ENCODE results near the gene MRPL43.

MRPL43 gene

DNA sequence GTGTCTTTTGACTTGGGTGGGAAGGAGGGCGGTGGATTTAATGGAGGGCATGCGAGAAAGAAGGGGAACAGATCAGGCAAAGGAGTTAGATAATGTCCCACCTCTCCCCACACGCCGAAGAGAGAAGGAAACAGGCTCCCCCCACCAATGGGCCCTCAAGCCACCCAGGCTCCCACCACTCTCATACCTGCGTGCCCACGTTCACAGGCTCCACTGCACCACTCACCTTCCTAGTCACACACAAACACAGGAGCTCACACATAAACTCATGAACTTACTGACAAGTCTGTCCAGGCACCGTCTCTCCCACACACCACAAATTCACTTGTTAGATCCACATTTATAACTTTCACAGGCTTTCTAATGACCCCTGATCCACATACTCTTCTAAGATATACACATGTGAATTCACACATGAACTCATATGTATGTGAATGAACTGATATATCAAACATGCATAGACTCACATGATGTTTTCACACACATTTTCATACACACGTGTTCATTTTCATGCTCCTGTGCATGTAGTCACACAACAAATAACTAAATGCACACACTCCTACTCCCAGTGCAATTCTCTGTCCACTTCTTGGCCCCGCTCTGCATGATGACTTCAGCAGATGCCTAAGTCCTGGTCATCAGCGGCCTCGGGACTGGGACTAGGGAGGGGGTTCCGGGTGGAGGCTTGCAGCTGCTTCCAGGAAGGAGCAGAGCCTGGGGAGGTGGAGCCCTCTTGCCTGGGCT lies 13.8 kb upstream of the MRPL43 start:
- DNase-seq: no peak

DNA sequence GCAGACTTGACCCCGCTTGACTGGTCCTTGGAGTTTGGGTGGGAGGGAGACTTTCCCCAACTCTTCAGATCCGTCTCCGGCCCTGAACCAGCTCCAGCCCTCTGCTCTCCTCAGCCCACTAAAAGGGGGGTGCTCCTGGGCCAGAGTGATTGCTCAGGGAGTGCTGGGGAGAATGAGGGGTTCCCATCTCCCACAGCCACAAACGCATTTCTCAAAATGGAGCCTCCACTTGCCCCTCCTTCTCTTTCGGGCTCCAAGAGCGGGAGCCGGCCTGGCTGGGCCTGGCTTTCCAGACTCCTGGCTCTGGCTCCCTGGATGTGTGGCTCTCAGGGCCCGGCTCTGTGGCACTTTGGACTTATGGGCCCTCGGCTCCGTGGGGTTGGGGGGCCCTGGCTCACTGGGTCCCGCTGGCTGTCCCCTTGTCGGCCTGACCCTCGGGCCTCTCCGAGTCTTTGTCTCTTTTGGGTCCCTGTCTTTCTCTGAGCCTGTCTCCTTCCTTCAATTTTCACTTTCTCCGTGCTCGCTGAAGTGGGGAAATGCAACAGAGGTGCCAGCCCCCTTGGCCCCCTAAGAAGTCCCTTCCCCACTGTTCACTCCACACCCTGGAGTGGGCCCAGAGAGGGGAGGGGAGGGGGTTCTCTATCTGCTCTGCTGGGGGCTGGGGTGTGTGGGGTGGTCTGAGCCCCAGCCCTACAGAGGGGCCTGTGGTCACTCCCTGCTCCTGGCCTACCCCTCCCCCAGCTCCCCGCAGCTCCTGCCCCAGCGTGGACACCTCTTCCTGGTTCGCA lies 13.0 kb upstream of the MRPL43 start:
- DNase-seq: peak in 1 of 2 experiments; percentile 41

DNA sequence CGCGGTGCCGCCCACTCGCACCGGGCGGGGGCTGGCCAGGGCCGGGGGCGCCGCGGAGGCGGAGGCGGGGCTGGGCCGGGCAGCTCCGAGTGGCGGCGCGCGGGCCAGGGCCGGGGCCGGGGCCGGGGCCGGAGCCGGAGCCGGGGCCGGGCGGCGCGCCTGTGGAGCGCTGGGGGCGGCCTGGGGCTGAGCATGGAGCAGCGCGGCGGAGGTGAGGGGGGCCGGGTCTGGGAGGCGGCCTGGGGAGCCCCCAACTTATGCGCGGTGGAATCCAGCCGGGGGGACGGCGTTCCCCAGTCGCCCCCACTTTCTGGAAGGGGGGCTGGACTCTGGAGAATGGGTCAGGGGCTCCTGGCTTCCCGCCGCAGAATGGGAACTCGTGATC lies 12.4 kb upstream of the MRPL43 start, which contains the start of gene LZTS2:
TSS of gene LZTS2 (plus strand) at position 67 of the 385 bp plus-strand sequence. CDS start 2,731 bp downstream, outside the sequence.
- no peak for DNase-seq

DNA sequence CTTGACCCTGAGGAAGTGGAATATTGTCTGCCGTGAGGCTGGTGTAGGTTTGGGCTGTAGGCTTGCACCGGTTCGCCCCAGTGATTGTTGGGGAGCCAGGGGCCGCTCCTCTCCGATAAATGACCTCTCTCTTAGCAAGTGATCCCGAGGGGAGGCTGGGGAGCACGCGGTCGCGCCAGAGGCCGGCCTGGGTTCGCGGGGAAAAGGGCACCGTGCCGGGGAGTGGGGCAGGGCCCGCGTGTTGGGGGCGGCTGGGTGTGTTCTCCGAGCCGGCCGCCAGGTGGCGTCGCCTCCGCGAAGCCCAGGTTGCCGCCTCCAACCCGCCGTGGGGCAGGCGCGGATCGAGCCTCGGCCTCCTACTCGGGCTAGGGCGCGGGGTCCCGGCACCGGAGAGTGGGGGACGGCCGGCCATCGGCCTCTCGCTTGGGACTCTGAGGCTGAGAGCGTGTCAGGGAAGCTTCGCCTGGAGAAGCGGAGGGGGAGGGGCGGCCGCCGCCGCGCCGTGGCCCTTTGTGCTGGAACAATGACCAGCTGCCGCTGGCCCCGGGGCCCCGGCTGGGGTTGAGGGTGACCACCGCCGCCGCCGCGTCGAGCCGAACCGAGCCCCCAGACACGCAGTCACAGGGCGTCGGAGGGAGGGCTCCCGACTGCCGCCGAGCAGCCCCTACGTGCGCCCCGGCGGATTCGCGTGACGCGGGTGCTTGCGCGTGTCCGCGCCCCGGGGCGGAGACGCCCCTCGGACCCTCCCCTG lies 11.9 kb upstream of the MRPL43 start:
- DNase-seq: peak in 1 of 2 experiments; percentile 73

DNA sequence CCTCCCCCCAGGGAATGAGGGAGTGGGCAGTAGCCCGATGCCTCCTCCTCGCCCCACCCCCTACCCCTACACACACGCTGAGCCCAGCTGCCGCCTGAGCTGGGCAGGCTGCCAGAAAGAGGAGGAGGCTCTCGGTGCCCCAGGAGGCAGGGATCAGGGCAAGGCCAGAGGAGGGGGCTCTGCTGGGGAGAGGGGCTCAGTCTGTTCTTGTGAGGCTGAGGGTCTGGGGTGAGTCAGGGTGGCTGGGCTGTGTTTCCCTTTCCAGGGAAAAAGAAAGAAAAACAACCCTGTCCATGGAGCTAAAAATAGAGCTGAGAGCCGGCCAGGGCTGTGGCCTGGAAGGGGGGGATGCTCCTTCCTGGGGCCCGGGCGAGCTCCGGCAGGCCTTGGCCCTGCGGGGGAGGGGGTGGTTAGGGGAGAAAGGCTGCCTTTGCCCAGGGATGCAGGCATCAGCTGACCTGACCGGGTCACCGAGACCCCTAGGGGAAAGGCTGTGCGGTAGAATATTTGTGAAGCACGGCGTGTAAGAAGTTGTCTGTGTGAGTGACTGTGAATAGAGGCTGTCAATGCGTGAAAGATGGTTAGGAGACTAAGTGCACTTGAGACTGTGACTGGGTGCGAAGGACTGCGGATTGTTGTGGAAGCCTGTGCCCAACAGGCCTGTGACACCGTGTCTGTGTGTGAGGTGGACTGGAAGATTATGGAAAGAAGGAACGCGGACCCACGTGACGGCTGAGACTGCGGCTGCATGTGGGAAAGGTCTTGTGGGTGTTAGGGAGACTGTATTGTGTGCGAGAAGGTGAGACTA lies 11.1 kb upstream of the MRPL43 start:
- peak; percentile 69 to 87 for DNase-seq

DNA sequence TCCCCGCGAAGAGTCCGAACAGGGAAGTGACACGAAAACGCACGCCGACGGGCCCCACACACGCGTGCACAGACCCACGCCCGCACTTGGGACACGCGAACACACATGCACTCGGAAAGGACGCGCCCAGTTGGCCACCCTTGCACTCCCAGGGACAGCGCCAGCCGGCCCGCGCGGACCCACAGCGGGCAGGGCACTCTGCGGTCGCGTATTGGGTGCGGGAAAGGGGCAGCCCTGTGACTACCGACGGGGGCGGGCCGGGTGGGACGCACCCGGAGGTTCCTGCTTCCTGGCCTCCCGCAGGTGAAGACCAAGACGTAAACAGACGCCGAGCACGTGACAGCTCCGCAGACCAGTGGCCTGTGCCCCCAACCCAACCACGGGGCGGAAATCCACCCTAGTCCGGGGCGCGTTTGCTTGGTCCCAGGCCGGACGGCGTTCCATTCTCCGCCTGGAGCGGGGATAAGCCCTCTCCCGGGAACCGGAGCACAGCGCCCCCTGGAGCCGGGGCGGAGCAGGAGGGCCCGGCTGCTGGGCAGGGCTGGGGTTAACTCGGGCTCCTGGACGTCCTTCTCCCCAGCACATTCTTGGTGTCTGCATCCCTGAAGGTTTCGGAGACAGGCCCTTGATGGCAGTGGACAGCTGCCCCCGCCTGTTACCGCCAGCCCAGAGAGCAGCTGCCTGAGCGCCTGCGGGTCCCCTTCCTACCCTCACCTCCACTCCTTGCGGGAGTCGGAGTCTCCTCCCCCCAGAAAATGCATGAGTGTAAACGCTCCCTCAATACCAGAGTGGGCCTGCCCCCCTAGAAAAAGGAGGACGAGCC lies 10.3 kb upstream of the MRPL43 start:
- DNase-seq: peak in 1 of 2 experiments; percentile 79

DNA sequence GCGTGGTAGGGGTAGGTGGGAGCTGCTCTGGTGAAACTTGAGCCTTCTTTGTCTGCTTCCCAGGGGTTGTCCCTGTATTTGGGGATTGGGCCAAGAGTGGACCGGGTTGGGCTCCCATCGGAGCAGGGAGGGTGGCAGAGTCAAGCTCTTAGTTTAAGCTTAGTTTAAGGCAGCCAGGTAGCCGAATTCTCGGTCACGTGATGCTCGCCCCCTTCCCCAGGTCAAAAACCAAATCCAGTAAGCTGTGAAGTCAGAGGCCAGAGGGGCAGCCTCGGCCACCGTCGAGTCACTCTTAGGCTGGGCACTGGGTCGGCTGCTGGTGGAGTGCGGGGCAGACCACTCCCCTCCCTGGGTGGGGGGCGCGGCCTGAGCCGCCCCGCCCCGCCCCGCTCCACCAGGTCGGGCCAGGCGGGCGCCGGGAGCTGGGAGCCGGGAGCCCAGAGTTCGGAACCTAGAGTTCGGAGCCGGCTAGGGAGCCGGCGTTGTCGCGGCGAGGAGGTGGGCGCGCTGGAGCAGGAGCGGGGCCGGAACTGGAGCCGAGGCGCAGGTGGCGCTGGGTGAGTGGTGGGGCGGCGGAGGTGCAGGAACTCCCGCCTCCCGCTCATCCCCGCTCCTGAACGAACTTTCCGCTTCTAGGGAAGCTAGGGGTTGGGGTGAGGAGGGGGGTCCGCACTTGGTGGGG lies 9.5 kb upstream of the MRPL43 start:
- peak in 1 of 2 experiments; percentile 68 for DNase-seq

DNA sequence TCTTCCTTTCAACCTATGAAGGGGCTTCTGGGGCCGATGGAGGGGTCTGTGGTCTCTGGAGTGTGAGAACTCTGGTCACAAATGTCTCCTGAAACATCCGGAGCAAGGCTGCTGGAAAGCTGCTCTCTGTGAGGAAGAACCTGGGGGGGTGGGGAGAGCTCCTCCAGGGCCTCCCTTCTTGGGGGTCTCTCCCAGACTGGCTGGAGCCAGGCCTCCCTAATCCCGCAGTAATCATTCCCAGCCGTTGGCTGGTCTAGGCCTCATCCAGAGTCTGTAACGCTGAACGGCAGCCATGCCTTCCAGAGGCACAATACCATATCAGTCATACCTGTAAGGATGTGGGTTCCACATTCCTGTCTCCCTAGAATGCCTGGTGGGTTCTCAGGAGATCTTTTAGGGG lies 7.9 kb upstream of the MRPL43 start:
- no peak for DNase-seq

DNA sequence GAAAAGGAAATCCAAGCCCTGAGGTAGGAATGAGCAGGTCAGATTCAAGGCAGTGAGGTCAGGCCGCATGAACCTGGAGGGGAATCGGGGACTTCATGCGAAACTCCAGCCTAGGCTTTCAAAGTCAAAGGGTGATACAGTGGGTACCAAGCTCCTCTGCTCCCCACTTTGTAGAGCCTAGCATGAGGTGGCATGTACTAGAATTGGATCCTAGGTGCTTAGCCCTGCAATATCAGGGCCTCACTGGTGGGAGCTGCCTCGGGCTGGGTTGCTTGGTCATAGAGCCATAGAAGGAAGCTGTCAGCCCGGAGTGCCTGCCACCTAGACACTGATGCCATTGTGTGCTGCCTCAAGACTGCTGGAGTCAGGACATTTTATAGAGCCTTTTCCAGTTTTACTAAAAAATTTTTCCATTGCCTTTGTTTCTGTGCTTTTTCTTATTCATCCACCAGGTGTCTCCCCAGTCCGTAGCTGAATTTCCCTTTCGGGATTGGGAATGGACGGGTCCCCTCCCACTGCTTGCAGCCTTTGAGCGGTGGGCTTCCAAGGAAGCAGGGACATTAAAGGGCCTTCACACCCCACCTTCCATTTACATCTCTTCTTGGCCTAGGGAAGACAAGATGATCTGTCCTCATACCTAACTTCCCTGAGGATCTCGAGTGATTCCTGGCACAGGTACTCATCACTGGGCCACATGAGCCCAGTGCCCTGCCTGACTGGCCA lies 6.8 kb upstream of the MRPL43 start:
- DNase-seq: peak in 1 of 2 experiments; percentile 7

DNA sequence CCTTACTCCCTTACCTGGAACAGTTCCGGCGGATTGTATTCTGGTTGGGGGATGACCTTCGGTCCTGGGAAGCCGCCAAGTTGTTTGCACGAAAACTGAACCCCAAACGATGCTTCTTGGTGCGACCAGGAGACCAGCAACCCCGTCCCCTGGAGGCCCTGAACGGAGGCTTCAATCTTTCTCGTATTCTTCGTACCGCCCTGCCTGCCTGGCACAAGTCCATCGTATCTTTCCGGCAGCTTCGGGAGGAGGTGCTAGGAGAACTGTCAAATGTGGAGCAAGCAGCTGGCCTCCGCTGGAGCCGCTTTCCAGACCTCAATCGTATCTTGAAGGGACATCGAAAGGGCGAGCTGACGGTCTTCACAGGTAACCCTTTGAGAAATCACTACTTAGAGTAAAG lies 1.8 kb upstream of the MRPL43 start:
- DNase-seq: no peak

DNA sequence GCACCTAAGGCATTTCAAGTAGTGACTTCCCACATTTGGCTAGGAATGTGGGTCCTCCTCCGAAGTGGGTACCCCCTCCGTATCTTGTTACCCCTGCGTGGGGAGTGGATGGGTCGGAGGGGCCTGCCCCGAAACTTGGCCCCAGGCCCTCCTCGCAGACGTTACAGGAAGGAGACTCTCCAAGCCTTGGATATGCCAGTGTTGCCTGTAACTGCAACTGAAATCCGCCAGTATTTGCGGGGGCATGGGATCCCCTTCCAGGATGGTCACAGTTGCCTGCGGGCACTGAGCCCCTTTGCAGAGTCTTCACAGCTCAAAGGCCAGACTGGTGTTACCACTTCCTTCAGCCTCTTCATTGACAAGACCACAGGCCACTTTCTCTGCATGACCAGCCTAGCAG lies 869 bp upstream of the MRPL43 start:
- no peak for DNase-seq

DNA sequence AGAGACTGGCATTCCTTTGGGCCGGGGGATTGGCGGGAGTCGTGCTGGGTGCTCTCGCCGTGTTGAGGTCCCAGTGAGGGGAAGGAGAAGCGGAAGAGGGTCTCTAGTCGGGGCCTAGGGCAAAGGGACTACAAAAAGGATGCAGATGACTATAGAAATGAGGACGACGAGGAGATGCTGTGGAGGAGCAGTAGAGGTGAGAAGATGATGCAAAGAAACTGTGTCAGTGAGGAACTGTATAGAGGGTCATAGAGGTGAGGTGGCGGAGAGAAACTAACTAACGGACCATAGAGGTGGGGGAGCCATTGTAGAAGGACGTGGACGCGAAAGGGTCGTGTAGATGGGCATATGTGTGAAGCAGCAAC lies 370 bp upstream of the MRPL43 start:
- DNase-seq: no peak

DNA sequence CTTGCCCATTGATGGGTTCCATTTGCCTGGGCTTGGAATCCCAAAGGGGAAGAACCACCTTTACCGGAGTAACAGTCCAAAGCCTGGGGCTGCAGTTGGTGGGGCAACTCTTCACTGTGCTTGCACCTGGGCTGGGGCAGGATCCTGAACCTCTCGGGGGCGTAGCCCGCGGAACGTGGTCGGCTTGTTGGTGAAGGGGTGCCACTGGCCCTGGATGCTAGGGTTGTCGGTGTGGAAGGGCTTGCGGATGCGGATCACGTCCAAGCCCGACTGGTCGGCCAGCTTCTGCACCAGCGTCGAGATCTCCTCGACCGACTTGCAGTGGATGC lies 710 bp downstream of the MRPL43 start:
- DNase-seq: no peak

DNA sequence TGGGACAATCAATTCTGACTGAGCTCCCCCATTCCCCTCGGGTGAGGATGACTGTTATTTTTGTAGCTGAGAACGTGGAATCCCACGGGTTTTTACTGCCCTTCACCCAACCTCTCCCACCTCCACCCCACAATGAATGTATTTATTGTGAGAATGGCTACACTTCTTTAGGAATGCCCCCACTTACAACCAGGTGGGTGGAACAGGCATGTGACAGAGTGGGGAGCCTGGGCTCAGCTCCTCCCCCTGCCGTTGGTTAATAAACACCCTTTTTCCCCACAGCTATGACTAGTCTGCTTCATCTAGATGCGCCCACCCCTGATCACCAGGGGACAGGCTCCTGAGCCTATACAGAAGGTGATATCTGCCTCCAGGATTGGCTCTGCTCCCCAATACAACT lies 2.0 kb downstream of the MRPL43 start:
- no peak for DNase-seq

DNA sequence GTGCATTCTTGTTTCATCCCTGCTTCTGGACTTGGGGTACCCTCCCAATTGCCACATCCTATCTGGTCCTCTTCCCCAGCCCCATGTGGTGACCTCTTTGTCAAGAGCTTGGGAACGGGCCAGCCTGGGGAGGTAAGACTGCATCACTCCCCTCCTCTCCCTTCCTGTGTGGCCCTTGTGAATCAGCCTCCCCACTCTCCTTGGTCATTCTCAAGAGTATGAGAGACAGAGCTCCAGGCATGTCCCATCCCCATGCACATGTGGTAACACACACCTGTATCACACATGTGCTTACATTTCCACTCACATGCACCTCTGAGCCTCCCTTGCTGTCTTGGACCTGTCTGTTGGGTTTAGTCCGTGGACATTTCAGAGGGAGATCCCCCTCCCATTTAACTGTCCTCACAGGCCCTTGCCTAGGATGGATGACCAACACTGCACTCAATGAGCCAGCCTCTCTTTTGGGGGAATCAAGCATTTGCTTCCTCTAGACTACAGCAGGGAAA lies 2.6 kb downstream of the MRPL43 start:
- DNase-seq: no peak

DNA sequence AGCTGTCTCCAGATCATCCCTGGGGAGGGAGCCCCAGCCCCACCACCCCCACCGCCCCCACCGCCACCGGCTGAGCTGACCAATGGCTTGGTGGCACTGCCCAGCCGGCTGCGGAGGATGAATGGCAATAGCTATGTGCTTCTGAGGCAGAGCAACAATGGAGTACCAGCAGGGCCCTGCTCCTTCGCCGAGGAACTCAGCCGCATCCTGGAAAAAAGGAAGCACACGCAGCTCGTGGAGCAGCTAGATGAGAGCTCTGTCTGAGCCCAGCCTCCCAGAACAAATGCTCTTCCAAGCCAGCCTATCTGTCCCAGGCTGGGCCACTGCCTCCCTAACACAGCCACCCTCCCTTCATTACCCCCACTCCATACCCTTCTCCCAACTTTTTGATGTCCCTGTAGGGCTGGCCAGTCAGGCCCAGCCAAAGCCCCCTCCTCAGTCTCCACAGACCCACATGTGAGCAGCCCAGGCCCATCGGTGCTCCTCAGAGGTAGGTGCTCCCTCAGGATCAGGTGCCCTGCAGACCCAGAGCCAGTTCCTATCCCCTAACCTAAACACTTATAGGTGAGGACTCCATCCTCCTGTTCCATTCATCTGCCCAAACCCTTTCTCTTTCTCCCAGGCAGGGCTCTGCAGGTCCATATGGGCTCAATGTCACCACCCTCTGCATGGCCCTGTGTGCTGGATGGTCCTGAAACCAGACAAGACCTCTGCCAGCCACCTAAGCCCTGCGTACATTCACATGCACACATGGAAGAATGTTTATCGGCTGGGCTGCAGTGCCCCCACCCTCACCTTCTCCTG lies 3.2 kb downstream of the MRPL43 start:
- DNase-seq: no peak

DNA sequence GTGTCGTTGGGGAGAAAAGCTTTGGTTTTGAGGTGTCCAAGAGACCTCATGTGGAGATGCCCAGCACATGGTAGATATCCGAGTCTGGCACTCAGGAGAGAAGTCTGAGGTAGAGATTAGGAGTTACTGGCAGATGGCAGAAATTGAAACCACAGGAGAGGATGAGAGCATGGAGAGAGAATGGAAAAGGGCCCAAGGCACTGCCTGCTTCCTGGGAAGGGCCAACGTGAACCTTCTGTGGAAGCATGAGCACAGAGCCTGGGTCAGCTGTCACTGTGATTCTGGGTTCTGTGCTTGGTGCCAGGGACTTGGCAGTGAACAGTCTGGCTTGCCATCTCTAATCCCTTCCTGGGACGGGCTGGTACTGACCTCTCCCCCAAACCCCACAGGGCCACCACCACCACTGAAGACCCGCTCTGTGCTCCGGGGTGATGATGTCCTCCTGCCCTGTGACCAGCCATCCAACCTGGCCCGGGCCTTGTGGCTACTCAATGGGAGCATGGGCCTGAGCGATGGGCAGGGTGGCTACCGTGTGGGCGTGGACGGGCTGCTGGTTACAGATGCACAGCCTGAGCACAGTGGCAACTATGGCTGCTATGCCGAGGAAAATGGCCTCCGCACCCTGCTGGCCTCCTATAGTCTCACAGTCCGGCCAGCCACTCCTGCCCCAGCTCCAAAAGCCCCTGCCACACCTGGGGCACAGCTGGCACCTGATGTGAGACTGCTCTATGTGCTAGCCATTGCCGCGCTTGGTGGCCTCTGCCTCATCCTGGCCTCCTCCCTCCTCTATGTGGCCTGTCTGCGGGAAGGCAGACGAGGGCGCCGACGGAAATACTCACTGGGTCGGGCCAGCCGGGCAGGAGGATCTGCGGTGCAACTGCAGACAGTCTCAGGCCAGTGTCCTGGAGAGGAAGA lies 4.1 kb downstream of the MRPL43 start:
- DNase-seq: no peak

DNA sequence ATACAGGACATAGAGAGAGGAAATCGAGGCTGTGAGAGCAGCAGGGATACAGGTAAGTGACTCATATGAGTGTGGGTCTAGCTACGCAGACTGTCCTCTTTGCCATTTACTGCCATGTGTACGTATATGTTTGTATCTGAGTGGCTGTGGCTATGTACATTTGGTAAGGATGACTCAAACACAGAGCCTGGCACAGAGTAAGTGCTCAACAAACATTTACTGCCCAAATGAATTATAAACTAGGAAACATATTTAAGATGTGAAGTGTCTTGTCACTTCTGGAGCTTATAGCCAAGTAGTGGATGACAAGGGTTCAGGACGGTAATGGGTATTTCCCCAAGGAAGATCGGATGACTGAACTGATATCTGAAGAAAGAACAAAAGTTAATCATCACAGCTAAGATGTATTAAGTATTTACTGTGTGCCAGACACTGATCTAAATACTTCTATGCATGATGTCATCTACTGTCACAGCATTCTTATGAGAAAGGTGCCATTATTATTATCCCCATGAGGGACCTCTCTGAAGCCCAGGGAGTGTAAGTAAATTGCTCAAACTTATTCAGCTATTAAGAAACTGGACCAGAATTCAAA lies 6.0 kb downstream of the MRPL43 start:
- no peak for DNase-seq
